Loucy (cell line): ENCODE data around the gene ZDHHC22.

ENCODE experiments used
- H2AFZ ChIP-seq: fragments of 200-600 bp; sonication (generic); 2 replicates; pipeline ENCODE4 v1.6.0; 2016; ENCODE audit warnings: antibody characterized with exemption, mild to moderate bottlenecking, low read length, moderate library complexity
- H3F3A ChIP-seq: fragments of 200-600 bp; 2 replicates; pipeline ENCODE4 v1.6.0; 2016; ENCODE audit warnings: antibody characterized with exemption, low read depth, mild to moderate bottlenecking
- H3K27me3 ChIP-seq: fragments of 200-600 bp; sonication (generic); 2 replicates; pipeline ENCODE4 v1.6.1; 2014; ENCODE audit warnings: low read length, mild to moderate bottlenecking; ENCODE audit not compliant: insufficient read depth, poor library complexity, severe bottlenecking
- H3K36me3 ChIP-seq: fragments of 200-600 bp; sonication (generic); 2 replicates; pipeline ENCODE4 v1.6.1; 2016; ENCODE audit warnings: low read length; ENCODE audit not compliant: insufficient read depth
- H3K4me1 ChIP-seq: fragments of 200-600 bp; sonication (generic); 2 replicates; pipeline ENCODE4 v1.5.1; 2014; ENCODE audit warnings: low read length, mild to moderate bottlenecking; ENCODE audit not compliant: insufficient read depth, poor library complexity, severe bottlenecking
- H3K4me2 ChIP-seq: fragments of 200-600 bp; sonication (generic); 2 replicates; pipeline ENCODE4 v1.6.0; 2014; ENCODE audit warnings: antibody characterized with exemption, low read length, low read depth, mild to moderate bottlenecking; ENCODE audit not compliant: poor library complexity, severe bottlenecking
- H3K4me3 ChIP-seq: fragments of 200-600 bp; sonication (generic); 2 replicates; pipeline ENCODE4 v1.5.1; 2014; ENCODE audit warnings: low read length, mild to moderate bottlenecking, mixed read lengths; ENCODE audit not compliant: poor library complexity, severe bottlenecking
- H3K79me2 ChIP-seq: fragments of 200-600 bp; sonication (generic); 2 replicates; pipeline ENCODE4 v1.6.1; 2014; ENCODE audit warnings: low read length; ENCODE audit not compliant: insufficient read depth
- H3K9ac ChIP-seq: fragments of 200-600 bp; sonication (generic); 2 replicates; pipeline ENCODE4 v1.6.0; 2014; ENCODE audit warnings: mild to moderate bottlenecking, low read depth, low read length, moderate library complexity; ENCODE audit not compliant: poor library complexity, severe bottlenecking
- H3K9me2 ChIP-seq: fragments of 200-600 bp; sonication (generic); replicated peaks from 2 replicates; pipeline ENCODE4 v1.6.1; 2016; ENCODE audit warnings: low read depth, low read length, mixed read lengths
- H3K9me3 ChIP-seq: fragments of 200-600 bp; sonication (generic); 2 replicates; pipeline ENCODE4 v1.6.1; 2014; ENCODE audit warnings: mild to moderate bottlenecking, antibody characterized with exemption, low read length, low read depth; ENCODE audit not compliant: insufficient read depth
- H4K20me1 ChIP-seq: fragments of 200-600 bp; sonication (generic); 2 replicates; pipeline ENCODE4 v1.6.0; 2014; ENCODE audit warnings: antibody characterized with exemption, low read length, mild to moderate bottlenecking; ENCODE audit not compliant: insufficient read depth, poor library complexity, severe bottlenecking
- EZH2phosphoT487 ChIP-seq: fragments of 200-600 bp; IDR thresholded peaks from 2 replicates; pipeline ENCODE4 v1.6.1; 2018; ENCODE audit warnings: antibody characterized with exemption, mild to moderate bottlenecking, moderate library complexity, borderline replicate concordance
- TF ChIP-seq, protein P1 (sequence below): fragments of 200-600 bp; sonication (generic); conservative IDR thresholded peaks from 2 replicates; pipeline ENCODE4 v1.5.1; 2014; ENCODE audit warnings: mild to moderate bottlenecking, antibody characterized with exemption, low read length

The ZDHHC22 gene

GRCh38 chr14:77107228-77107627, 34.4 kb downstream of the ZDHHC22 start:
- Histone ChIP-seq H3K27me3 (no peaks in the 10 kb centered on the region), H3K4me1 (peaks cover 1% of the 10 kb centered on the region), H3K4me2 (no peak overlapping the region), H3K9me2 (no peaks in the 10 kb centered on the region), H3K4me3 (no peak overlapping the region), H2AFZ (no peak overlapping the region), H3K79me2 (no peaks in the 10 kb centered on the region; the same call in 1 of the 2 replicates), H3F3A (no peaks in the 10 kb centered on the region), H3K9me3 (no peaks in the 10 kb centered on the region), H4K20me1 (no peaks in the 10 kb centered on the region), H3K36me3 (peaks cover 19% of the 10 kb centered on the region; the same call in 1 of the 2 replicates), H3K9ac (no peak overlapping the region)
- TF ChIP-seq, protein P1, sequence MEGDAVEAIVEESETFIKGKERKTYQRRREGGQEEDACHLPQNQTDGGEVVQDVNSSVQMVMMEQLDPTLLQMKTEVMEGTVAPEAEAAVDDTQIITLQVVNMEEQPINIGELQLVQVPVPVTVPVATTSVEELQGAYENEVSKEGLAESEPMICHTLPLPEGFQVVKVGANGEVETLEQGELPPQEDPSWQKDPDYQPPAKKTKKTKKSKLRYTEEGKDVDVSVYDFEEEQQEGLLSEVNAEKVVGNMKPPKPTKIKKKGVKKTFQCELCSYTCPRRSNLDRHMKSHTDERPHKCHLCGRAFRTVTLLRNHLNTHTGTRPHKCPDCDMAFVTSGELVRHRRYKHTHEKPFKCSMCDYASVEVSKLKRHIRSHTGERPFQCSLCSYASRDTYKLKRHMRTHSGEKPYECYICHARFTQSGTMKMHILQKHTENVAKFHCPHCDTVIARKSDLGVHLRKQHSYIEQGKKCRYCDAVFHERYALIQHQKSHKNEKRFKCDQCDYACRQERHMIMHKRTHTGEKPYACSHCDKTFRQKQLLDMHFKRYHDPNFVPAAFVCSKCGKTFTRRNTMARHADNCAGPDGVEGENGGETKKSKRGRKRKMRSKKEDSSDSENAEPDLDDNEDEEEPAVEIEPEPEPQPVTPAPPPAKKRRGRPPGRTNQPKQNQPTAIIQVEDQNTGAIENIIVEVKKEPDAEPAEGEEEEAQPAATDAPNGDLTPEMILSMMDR, result no peak
- no peak for TF ChIP-seq EZH2phosphoT487

DNA sequence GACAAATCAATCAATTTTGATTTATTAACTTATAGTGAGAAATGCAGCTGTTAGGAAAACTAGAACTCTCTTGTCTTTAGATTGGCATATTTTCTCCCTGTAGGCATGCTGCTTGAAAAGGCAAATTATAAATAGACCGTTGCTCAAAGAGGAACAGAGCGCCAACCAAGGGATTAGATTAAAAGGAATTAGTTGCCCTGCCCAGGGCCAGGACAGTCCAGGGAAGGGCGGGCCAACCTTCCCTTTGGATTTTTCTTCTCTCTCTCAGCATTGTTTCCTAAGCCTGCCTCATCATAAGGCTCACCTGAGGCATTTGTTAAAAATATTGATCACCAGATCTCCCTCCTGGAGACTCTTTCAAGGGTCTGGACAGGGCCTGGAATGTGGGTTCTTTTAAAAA, 34.9 kb downstream of the ZDHHC22 start:
- H4K20me1 ChIP-seq, result no peaks in the 10 kb centered on the region
- H3K79me2 ChIP-seq, result no peaks in the 10 kb centered on the region; the same call in 1 of the 2 replicates
- no peak overlapping the region for H3K4me2 ChIP-seq
- H3K9ac ChIP-seq, result no peak overlapping the region
- no peak overlapping the region for H2AFZ ChIP-seq
- no peak overlapping the region for H3K4me3 ChIP-seq
- H3K27me3 ChIP-seq, result no peaks in the 10 kb centered on the region
- H3K36me3 ChIP-seq, result peaks cover 17% of the 10 kb centered on the region; the same call in 1 of the 2 replicates
- no peaks in the 10 kb centered on the region for H3F3A ChIP-seq
- TF ChIP-seq, protein P1, result no peak
- no peak for TF ChIP-seq EZH2phosphoT487
- peaks cover 6% of the 10 kb centered on the region for H3K4me1 ChIP-seq
- no peaks in the 10 kb centered on the region for H3K9me3 ChIP-seq
- no peaks in the 10 kb centered on the region for H3K9me2 ChIP-seq

- Histone ChIP-seq H3K79me2 (peaks cover 6% of the 10 kb centered on the region; the same call in 1 of the 2 replicates), H3K4me1 (peaks cover 16% of the 10 kb centered on the region), H4K20me1 (no peaks in the 10 kb centered on the region), H3K9me3 (no peaks in the 10 kb centered on the region), H3K27me3 (no peaks in the 10 kb centered on the region), H3K9me2 (no peaks in the 10 kb centered on the region), H3K4me3 (no peak overlapping the region), H3K36me3 (peaks cover 8% of the 10 kb centered on the region; the same call in 1 of the 2 replicates), H3K9ac (no peak overlapping the region), H3K4me2 (no peak overlapping the region), H3F3A (no peaks in the 10 kb centered on the region), H2AFZ (no peak overlapping the region)
- TF ChIP-seq, protein P1, result no peak
Measured at GRCh38 chr14:77105145-77105939, 36.2 kb downstream of the ZDHHC22 start.
